HUES48 (cell line): Measurements from ENCODE around the gene POLR3E.

Source experiments
- H3K27ac ChIP-seq: one replicate; pipeline ENCODE4 v1.7.0; 2013; ENCODE audit warnings: low read depth, low read length, inconsistent platforms
- H3K27me3 ChIP-seq: 2 replicates; pipeline ENCODE4 v1.6.1; 2013; ENCODE audit warnings: mild to moderate bottlenecking, low read length; ENCODE audit not compliant: control insufficient read depth, insufficient read depth
- H3K36me3 ChIP-seq: 2 replicates; pipeline ENCODE4 v1.6.1; 2013; ENCODE audit warnings: low read length; ENCODE audit not compliant: control insufficient read depth, insufficient read depth
- H3K4me1 ChIP-seq: 2 replicates; pipeline ENCODE4 v1.6.1; 2013; ENCODE audit warnings: mild to moderate bottlenecking, low read length; ENCODE audit not compliant: control insufficient read depth, insufficient read depth
- H3K4me3 ChIP-seq: 2 replicates; pipeline ENCODE4 v1.5.1; 2013; ENCODE audit warnings: mild to moderate bottlenecking, low read depth, low read length
- H3K9ac ChIP-seq: 2 replicates; pipeline ENCODE4 v1.6.1; 2013; ENCODE audit warnings: mild to moderate bottlenecking, low read depth, low read length, moderate library complexity
- H3K9me3 ChIP-seq: 2 replicates; pipeline ENCODE4 v1.6.1; 2013; ENCODE audit warnings: low read length; ENCODE audit not compliant: control insufficient read depth, insufficient read depth

The POLR3E gene

GRCh38 chr16:22304411-22304810 lies 7.2 kb downstream of the POLR3E start:
- no peak overlapping the region for H3K9ac ChIP-seq
- no peaks in the 10 kb centered on the region for H3K9me3 ChIP-seq
- no peak overlapping the region for H3K27ac ChIP-seq
- H3K27me3 ChIP-seq = no peaks in the 10 kb centered on the region
- H3K4me1 ChIP-seq = no peaks in the 10 kb centered on the region
- H3K4me3 ChIP-seq = no peak overlapping the region
- peaks cover 74% of the 10 kb centered on the region for H3K36me3 ChIP-seq

GRCh38 chr16:22306788-22307187 lies 9.6 kb downstream of the POLR3E start:
- Histone ChIP-seq H3K9me3 (no peaks in the 10 kb centered on the region), H3K4me3 (no peak overlapping the region), H3K36me3 (peaks cover 93% of the 10 kb centered on the region), H3K4me1 (no peaks in the 10 kb centered on the region), H3K27ac (no peak overlapping the region), H3K27me3 (no peaks in the 10 kb centered on the region), H3K9ac (no peak overlapping the region)

GRCh38 chr16:22307838-22308237 lies 10.6 kb downstream of the POLR3E start:
- H3K9me3 ChIP-seq = no peaks in the 10 kb centered on the region
- no peak overlapping the region for H3K9ac ChIP-seq
- H3K27ac ChIP-seq = no peak overlapping the region
- H3K4me3 ChIP-seq = no peak overlapping the region
- H3K36me3 ChIP-seq = peaks cover 94% of the 10 kb centered on the region
- no peaks in the 10 kb centered on the region for H3K27me3 ChIP-seq
- no peaks in the 10 kb centered on the region for H3K4me1 ChIP-seq

GRCh38 chr16:22308824-22309520 lies 11.8 kb downstream of the POLR3E start:
- no peak overlapping the region for H3K4me3 ChIP-seq
- H3K9ac ChIP-seq = no peak overlapping the region
- no peaks in the 10 kb centered on the region for H3K9me3 ChIP-seq
- no peak overlapping the region for H3K27ac ChIP-seq
- no peaks in the 10 kb centered on the region for H3K27me3 ChIP-seq
- peaks cover 97% of the 10 kb centered on the region for H3K36me3 ChIP-seq
- H3K4me1 ChIP-seq = no peaks in the 10 kb centered on the region

- H3K4me1 ChIP-seq = no peaks in the 10 kb centered on the region
- no peak overlapping the region for H3K4me3 ChIP-seq
- peaks cover 96% of the 10 kb centered on the region for H3K36me3 ChIP-seq
- H3K27me3 ChIP-seq = no peaks in the 10 kb centered on the region
- no peak overlapping the region for H3K27ac ChIP-seq
- no peaks in the 10 kb centered on the region for H3K9me3 ChIP-seq
- H3K9ac ChIP-seq = no peak overlapping the region
These were observed 14.3 kb downstream of the POLR3E start for GRCh38 chr16:22311520-22311919.

- Histone ChIP-seq H3K9ac (no peak overlapping the region), H3K9me3 (no peaks in the 10 kb centered on the region), H3K27me3 (no peaks in the 10 kb centered on the region), H3K4me1 (no peaks in the 10 kb centered on the region), H3K4me3 (no peak overlapping the region), H3K36me3 (peaks cover 94% of the 10 kb centered on the region), H3K27ac (no peak overlapping the region)
These were observed 15.9 kb downstream of the POLR3E start for GRCh38 chr16:22312897-22313781.

GRCh38 chr16:22313876-22314470 lies 16.8 kb downstream of the POLR3E start:
- no peak overlapping the region for H3K9ac ChIP-seq
- H3K27me3 ChIP-seq = no peaks in the 10 kb centered on the region
- H3K27ac ChIP-seq = no peak overlapping the region
- no peak overlapping the region for H3K4me3 ChIP-seq
- no peaks in the 10 kb centered on the region for H3K9me3 ChIP-seq
- H3K4me1 ChIP-seq = no peaks in the 10 kb centered on the region
- H3K36me3 ChIP-seq = peaks cover 93% of the 10 kb centered on the region

GRCh38 chr16:22314661-22315626 lies 17.7 kb downstream of the POLR3E start:
- Histone ChIP-seq H3K4me3 (no peak overlapping the region), H3K4me1 (no peaks in the 10 kb centered on the region), H3K9me3 (no peaks in the 10 kb centered on the region), H3K27ac (no peak overlapping the region), H3K36me3 (peaks cover 92% of the 10 kb centered on the region), H3K9ac (no peak overlapping the region), H3K27me3 (no peaks in the 10 kb centered on the region)

GRCh38 chr16:22315979-22316378 lies 18.8 kb downstream of the POLR3E start:
- H3K9me3 ChIP-seq = no peaks in the 10 kb centered on the region
- H3K36me3 ChIP-seq = peaks cover 91% of the 10 kb centered on the region
- no peak overlapping the region for H3K9ac ChIP-seq
- no peaks in the 10 kb centered on the region for H3K4me1 ChIP-seq
- H3K4me3 ChIP-seq = no peak overlapping the region
- no peaks in the 10 kb centered on the region for H3K27me3 ChIP-seq
- H3K27ac ChIP-seq = no peak overlapping the region

- Histone ChIP-seq H3K27ac (no peak overlapping the region), H3K4me3 (no peak overlapping the region), H3K9me3 (no peaks in the 10 kb centered on the region), H3K4me1 (peaks cover under 1% of the 10 kb centered on the region; the same call in 1 of the 2 replicates), H3K27me3 (no peaks in the 10 kb centered on the region), H3K36me3 (peaks cover 91% of the 10 kb centered on the region), H3K9ac (no peak overlapping the region)
These were observed 19.2 kb downstream of the POLR3E start for GRCh38 chr16:22316411-22316811.
